Chondrocyte (in vitro differentiated cells): ENCODE data around the gene ANO6. TPM values are rescaled to one million over a fixed set of nuclear protein-coding genes. Genes with fewer than 3 reads are reported as not detected.

Source experiments
- DNase-seq: peaks from one replicate; pipeline ENCODE4 v3.0.0; 2021; ENCODE audit warnings: mixed read lengths, low spot score
- H3K27ac Mint-ChIP-seq: one replicate; pipeline ENCODE4 v1.8.0; 2021; ENCODE audit warnings: mild to moderate bottlenecking, moderate library complexity, mixed read lengths; ENCODE audit not compliant: unreplicated experiment
- H3K27me3 Mint-ChIP-seq: 2 replicates; pipeline ENCODE4 v1.8.0; 2021; ENCODE audit warnings: low read depth, mixed read lengths
- H3K36me3 Mint-ChIP-seq: 2 replicates; pipeline ENCODE4 v1.8.0; 2021; ENCODE audit warnings: low read depth, mixed read lengths
- H3K4me1 Mint-ChIP-seq: 2 replicates; pipeline ENCODE4 v1.8.0; 2021; ENCODE audit warnings: low read depth, mild to moderate bottlenecking, mixed read lengths
- H3K4me3 Mint-ChIP-seq: one replicate; pipeline ENCODE4 v1.8.0; 2021; ENCODE audit warnings: mild to moderate bottlenecking, moderate library complexity, mixed read lengths; ENCODE audit not compliant: unreplicated experiment
- H3K9me3 Mint-ChIP-seq: 2 replicates; pipeline ENCODE4 v1.8.0; 2021; ENCODE audit warnings: low read depth, mixed read lengths
- CTCF ChIP-seq: fragments of 200-600 bp; sonication (generic); IDR thresholded peaks from 2 replicates; pipeline ENCODE4 v1.5.0; 2021; ENCODE audit warnings: antibody characterized with exemption, mild to moderate bottlenecking, moderate library complexity
- total RNA-seq: library from RNA; stranded (reverse); gene quantifications from 3 replicates; pipeline ENCODE4 v1.2.1, GENCODE V29; 2021

Gene ANO6
- total RNA-seq, 1 donor from 2014 or later, result 75.8 TPM

- DNase-seq, result no peak
- no peak for TF ChIP-seq CTCF
- Mint-ChIP-seq H3K4me3 (no peak overlapping the region), H3K27me3 (no peaks in the 10 kb centered on the region), H3K4me1 (peaks cover 11% of the 10 kb centered on the region), H3K27ac (no peak overlapping the region), H3K36me3 (peaks cover 34% of the 10 kb centered on the region), H3K9me3 (peaks cover 33% of the 10 kb centered on the region)
Observed at GRCh38 chr12:45363903-45364302, 148.0 kb downstream of the ANO6 start.

- Mint-ChIP-seq H3K27ac (peak overlapping the region; percentile 64), H3K9me3 (peaks cover 17% of the 10 kb centered on the region), H3K27me3 (no peaks in the 10 kb centered on the region), H3K4me3 (no peak overlapping the region), H3K4me1 (peaks cover 12% of the 10 kb centered on the region), H3K36me3 (peaks cover 25% of the 10 kb centered on the region)
- DNase-seq, result no peak
- no peak for TF ChIP-seq CTCF
Observed at GRCh38 chr12:45368841-45369489, 153.1 kb downstream of the ANO6 start.

GRCh38 chr12:45377815-45378214 lies 161.9 kb downstream of the ANO6 start:
- DNase-seq, result no peak
- Mint-ChIP-seq H3K27me3 (no peaks in the 10 kb centered on the region), H3K27ac (no peak overlapping the region), H3K9me3 (peaks cover 3% of the 10 kb centered on the region), H3K36me3 (peaks cover 7% of the 10 kb centered on the region), H3K4me1 (peaks cover 19% of the 10 kb centered on the region), H3K4me3 (no peak overlapping the region)
- TF ChIP-seq CTCF, result no peak

GRCh38 chr12:45379261-45379660 lies 163.4 kb downstream of the ANO6 start:
- no peak for TF ChIP-seq CTCF
- H3K9me3 Mint-ChIP-seq, result no peaks in the 10 kb centered on the region
- peaks cover 19% of the 10 kb centered on the region for H3K4me1 Mint-ChIP-seq
- no peak overlapping the region for H3K4me3 Mint-ChIP-seq
- H3K27me3 Mint-ChIP-seq, result no peaks in the 10 kb centered on the region
- peaks cover 16% of the 10 kb centered on the region for H3K36me3 Mint-ChIP-seq
- no peak for DNase-seq
- H3K27ac Mint-ChIP-seq, result peak overlapping the region; percentile 6

- TF ChIP-seq CTCF, result no peak
- Mint-ChIP-seq H3K27me3 (no peaks in the 10 kb centered on the region), H3K4me3 (no peak overlapping the region), H3K36me3 (peaks cover 23% of the 10 kb centered on the region), H3K9me3 (no peaks in the 10 kb centered on the region), H3K4me1 (peaks cover 19% of the 10 kb centered on the region), H3K27ac (no peak overlapping the region)
- DNase-seq, result no peak
Observed at GRCh38 chr12:45381351-45381750, 165.5 kb downstream of the ANO6 start.
